ENCODE measurements around the gene SPATA12.

Gene SPATA12

GRCh38 chr3:57060089-57060821 lies at the start of gene SPATA12:
Gene SPATA12, plus strand, starts transcription at chr3:57060664. Its CDS starts 13,031 bp downstream, at chr3:57073695.
- Mint-ChIP-seq H3K27ac (no peak within 1 kb of the TSS), H3K36me3 (no peaks in the 10 kb centered on the region), H3K9me3 (no peaks in the 10 kb centered on the region), H3K4me1 (peaks cover 5% of the 10 kb centered on the region), H3K4me3 (no peak within 1 kb of the TSS)
- DNase-seq (ENCODE audit: low spot score in 2 of 2), result no peak
- ATAC-seq, result no peak

GRCh38 chr3:57011022-57011421 lies 49.4 kb upstream of the SPATA12 start:
- Mint-ChIP-seq H3K27ac (no peak overlapping the region), H3K36me3 (no peaks in the 10 kb centered on the region)

GRCh38 chr3:57012847-57013246 lies 47.6 kb upstream of the SPATA12 start:
- ATAC-seq, result no peak
- H3K4me1 Mint-ChIP-seq, result no peaks in the 10 kb centered on the region
- H3K36me3 Mint-ChIP-seq, result no peaks in the 10 kb centered on the region
- no peak for DNase-seq (ENCODE audit: low spot score in 2 of 2)
- H3K9me3 Mint-ChIP-seq, result no peaks in the 10 kb centered on the region
- no peak overlapping the region for H3K27ac Mint-ChIP-seq
- no peak overlapping the region for H3K4me3 Mint-ChIP-seq

More at GRCh38 chr3:57011022-57011421, 49.4 kb upstream of the SPATA12 start:
- DNase-seq (ENCODE audit: low spot score in 2 of 2) (no peak), ATAC-seq (no peak)
- no peaks in the 10 kb centered on the region for H3K9me3 Mint-ChIP-seq
- H3K4me1 Mint-ChIP-seq, result peaks cover 6% of the 10 kb centered on the region
- H3K4me3 Mint-ChIP-seq, result no peak overlapping the region

- DNase-seq (ENCODE audit: low spot score in 2 of 2), result no peak
- no peak for ATAC-seq
- no peak overlapping the region for H3K27ac Mint-ChIP-seq
- H3K4me3 Mint-ChIP-seq, result no peak overlapping the region
- H3K9me3 Mint-ChIP-seq, result no peaks in the 10 kb centered on the region
- H3K4me1 Mint-ChIP-seq, result no peaks in the 10 kb centered on the region
- no peaks in the 10 kb centered on the region for H3K36me3 Mint-ChIP-seq
These were observed 45.1 kb upstream of the SPATA12 start for GRCh38 chr3:57015350-57015729.

GRCh38 chr3:57015912-57016311 lies 44.6 kb upstream of the SPATA12 start:
- no peak for DNase-seq (ENCODE audit: low spot score in 2 of 2)
- no peaks in the 10 kb centered on the region for H3K9me3 Mint-ChIP-seq
- no peak for ATAC-seq
- no peak overlapping the region for H3K4me3 Mint-ChIP-seq
- no peak overlapping the region for H3K27ac Mint-ChIP-seq
- H3K36me3 Mint-ChIP-seq, result no peaks in the 10 kb centered on the region
- H3K4me1 Mint-ChIP-seq, result no peaks in the 10 kb centered on the region

- Mint-ChIP-seq H3K27ac (no peak overlapping the region), H3K36me3 (no peaks in the 10 kb centered on the region), H3K4me3 (no peak overlapping the region), H3K9me3 (no peaks in the 10 kb centered on the region), H3K4me1 (no peaks in the 10 kb centered on the region)
- ATAC-seq (no peak), DNase-seq (ENCODE audit: low spot score in 2 of 2) (no peak)
These were observed 43.0 kb upstream of the SPATA12 start for GRCh38 chr3:57017459-57017845.

GRCh38 chr3:57018246-57018645 lies 42.2 kb upstream of the SPATA12 start:
- no peaks in the 10 kb centered on the region for H3K4me1 Mint-ChIP-seq
- H3K36me3 Mint-ChIP-seq, result no peaks in the 10 kb centered on the region

GRCh38 chr3:57019057-57019456 lies 41.4 kb upstream of the SPATA12 start:
- Mint-ChIP-seq H3K9me3 (no peaks in the 10 kb centered on the region), H3K36me3 (no peaks in the 10 kb centered on the region), H3K4me3 (no peak overlapping the region), H3K4me1 (no peaks in the 10 kb centered on the region), H3K27ac (no peak overlapping the region)
- ATAC-seq (no peak), DNase-seq (ENCODE audit: low spot score in 2 of 2) (no peak)

More at GRCh38 chr3:57018246-57018645, 42.2 kb upstream of the SPATA12 start:
- DNase-seq (ENCODE audit: low spot score in 2 of 2) (no peak), ATAC-seq (no peak)
- no peak overlapping the region for H3K4me3 Mint-ChIP-seq
- no peak overlapping the region for H3K27ac Mint-ChIP-seq
- no peaks in the 10 kb centered on the region for H3K9me3 Mint-ChIP-seq

GRCh38 chr3:57025237-57025636 lies 35.2 kb upstream of the SPATA12 start:
- Mint-ChIP-seq H3K27ac (no peak overlapping the region), H3K4me3 (no peak overlapping the region), H3K4me1 (no peaks in the 10 kb centered on the region), H3K36me3 (no peaks in the 10 kb centered on the region), H3K9me3 (no peaks in the 10 kb centered on the region)
- no peak for DNase-seq (ENCODE audit: low spot score in 2 of 2)
- ATAC-seq, result no peak

GRCh38 chr3:57026944-57027343 lies 33.5 kb upstream of the SPATA12 start:
- no peak overlapping the region for H3K27ac Mint-ChIP-seq
- H3K9me3 Mint-ChIP-seq, result no peaks in the 10 kb centered on the region
- ATAC-seq, result no peak
- H3K4me1 Mint-ChIP-seq, result no peaks in the 10 kb centered on the region
- no peak for DNase-seq (ENCODE audit: low spot score in 2 of 2)
- H3K36me3 Mint-ChIP-seq, result no peaks in the 10 kb centered on the region
- no peak overlapping the region for H3K4me3 Mint-ChIP-seq

GRCh38 chr3:57029383-57029782 lies 31.1 kb upstream of the SPATA12 start:
- Mint-ChIP-seq H3K27ac (no peak overlapping the region), H3K9me3 (no peaks in the 10 kb centered on the region), H3K4me3 (no peak overlapping the region), H3K36me3 (no peaks in the 10 kb centered on the region), H3K4me1 (no peaks in the 10 kb centered on the region)
- DNase-seq (ENCODE audit: low spot score in 2 of 2), result no peak
- ATAC-seq, result peak; percentile 28

- no peaks in the 10 kb centered on the region for H3K36me3 Mint-ChIP-seq
- no peaks in the 10 kb centered on the region for H3K4me1 Mint-ChIP-seq
- no peak overlapping the region for H3K4me3 Mint-ChIP-seq
- no peak for ATAC-seq
- H3K9me3 Mint-ChIP-seq, result no peaks in the 10 kb centered on the region
- DNase-seq (ENCODE audit: low spot score in 2 of 2), result no peak
- no peak overlapping the region for H3K27ac Mint-ChIP-seq
These were observed 30.5 kb upstream of the SPATA12 start for GRCh38 chr3:57029924-57030323.

GRCh38 chr3:57030721-57031120 lies 29.7 kb upstream of the SPATA12 start:
- ATAC-seq (no peak), DNase-seq (ENCODE audit: low spot score in 2 of 2) (no peak)
- H3K4me3 Mint-ChIP-seq, result no peak overlapping the region
- H3K36me3 Mint-ChIP-seq, result no peaks in the 10 kb centered on the region
- no peaks in the 10 kb centered on the region for H3K9me3 Mint-ChIP-seq
- no peaks in the 10 kb centered on the region for H3K4me1 Mint-ChIP-seq
- no peak overlapping the region for H3K27ac Mint-ChIP-seq

GRCh38 chr3:57031631-57032541 lies 28.6 kb upstream of the SPATA12 start:
- ATAC-seq (no peak), DNase-seq (ENCODE audit: low spot score in 2 of 2) (no peak)
- Mint-ChIP-seq H3K36me3 (no peaks in the 10 kb centered on the region), H3K9me3 (no peaks in the 10 kb centered on the region), H3K4me3 (no peak overlapping the region), H3K4me1 (no peaks in the 10 kb centered on the region), H3K27ac (no peak overlapping the region)

GRCh38 chr3:57036952-57037351 lies 23.5 kb upstream of the SPATA12 start:
- ATAC-seq, result no peak
- Mint-ChIP-seq H3K4me1 (peaks cover 6% of the 10 kb centered on the region), H3K36me3 (no peaks in the 10 kb centered on the region), H3K9me3 (no peaks in the 10 kb centered on the region), H3K27ac (no peak overlapping the region), H3K4me3 (no peak overlapping the region)
- DNase-seq (ENCODE audit: low spot score in 2 of 2), result no peak

Data from stimulated activated effector memory CD8-positive, alpha-beta T cell treated with anti-CD3 and anti-CD28 coated beads, Interleukin-12 subunit alpha, Interleukin-12 subunit beta, amount 100 ng/mL, for 72 hours (primary cell).